GM18498 (cell line): ENCODE data around the gene GINS2.

Experiments
- ATAC-seq: cut with Tn5 transposase; IDR thresholded peaks from one replicate; pipeline ENCODE4 v1.9.1; 2021; ENCODE audit warnings: mild to moderate bottlenecking, moderate library complexity; ENCODE audit not compliant: unreplicated experiment

GINS2 gene

GRCh38 chr16:85628265-85628556 is 60.5 kb downstream of the GINS2 start:
- no peak for ATAC-seq

DNA sequence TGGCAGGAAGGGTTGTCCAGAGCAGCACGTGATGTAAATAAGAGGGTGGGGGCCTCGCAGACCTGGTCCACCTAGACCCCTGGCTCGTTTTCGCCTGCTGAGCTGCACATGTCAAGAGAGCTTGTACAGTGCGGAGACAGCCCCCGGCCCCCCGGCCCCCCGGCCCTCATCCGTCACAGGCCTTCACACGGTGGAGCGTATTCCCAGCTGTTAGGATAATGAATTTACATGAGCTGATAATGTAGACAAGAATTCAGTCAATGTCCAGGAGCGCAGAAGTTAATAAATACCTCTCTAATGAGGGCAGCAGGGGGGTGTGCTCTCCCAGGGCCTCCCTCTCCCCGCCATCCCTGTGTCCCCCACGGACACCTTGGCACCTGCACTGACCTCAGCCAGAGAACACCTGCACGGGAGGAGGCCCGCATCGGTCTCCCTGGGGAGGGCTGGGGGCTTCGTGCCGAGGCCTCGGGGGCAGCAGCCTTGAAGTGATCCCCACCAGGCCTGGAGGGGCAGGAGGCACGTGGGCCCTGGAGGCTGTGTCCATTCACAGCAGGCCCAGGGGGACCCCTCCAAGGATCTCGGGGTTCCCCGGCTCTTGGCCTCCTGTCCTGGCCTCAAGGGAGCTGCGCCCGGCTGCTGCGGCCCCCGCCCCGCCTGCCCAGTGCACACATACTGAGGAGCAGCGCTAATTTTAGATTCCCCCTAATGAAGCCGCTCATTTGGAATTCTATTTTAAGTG is 61.1 kb downstream of the GINS2 start:
- ATAC-seq, result no peak

DNA sequence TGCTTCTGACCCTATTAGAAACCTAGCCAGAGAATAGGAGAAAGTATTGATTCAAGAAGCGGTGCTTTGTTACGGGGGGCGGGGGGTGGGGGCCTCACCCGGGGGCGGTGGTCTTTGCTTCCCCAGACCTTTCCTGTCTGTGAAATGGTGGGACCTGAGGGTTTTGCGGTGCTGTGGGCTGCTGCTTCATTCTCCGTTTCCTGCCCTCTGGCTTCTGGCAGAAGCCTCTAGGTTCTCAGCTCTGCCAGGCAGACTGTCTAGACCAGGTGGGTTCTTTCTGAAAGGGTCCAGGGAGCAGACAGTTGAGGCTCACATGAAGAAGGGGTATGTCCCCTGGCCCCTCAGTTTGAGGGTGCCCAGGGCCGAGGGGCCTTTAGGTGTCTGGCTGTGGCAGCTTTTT is 61.7 kb downstream of the GINS2 start:
- no peak for ATAC-seq
